ENCODE results near the gene CAMTA1.

CAMTA1 gene

DNA sequence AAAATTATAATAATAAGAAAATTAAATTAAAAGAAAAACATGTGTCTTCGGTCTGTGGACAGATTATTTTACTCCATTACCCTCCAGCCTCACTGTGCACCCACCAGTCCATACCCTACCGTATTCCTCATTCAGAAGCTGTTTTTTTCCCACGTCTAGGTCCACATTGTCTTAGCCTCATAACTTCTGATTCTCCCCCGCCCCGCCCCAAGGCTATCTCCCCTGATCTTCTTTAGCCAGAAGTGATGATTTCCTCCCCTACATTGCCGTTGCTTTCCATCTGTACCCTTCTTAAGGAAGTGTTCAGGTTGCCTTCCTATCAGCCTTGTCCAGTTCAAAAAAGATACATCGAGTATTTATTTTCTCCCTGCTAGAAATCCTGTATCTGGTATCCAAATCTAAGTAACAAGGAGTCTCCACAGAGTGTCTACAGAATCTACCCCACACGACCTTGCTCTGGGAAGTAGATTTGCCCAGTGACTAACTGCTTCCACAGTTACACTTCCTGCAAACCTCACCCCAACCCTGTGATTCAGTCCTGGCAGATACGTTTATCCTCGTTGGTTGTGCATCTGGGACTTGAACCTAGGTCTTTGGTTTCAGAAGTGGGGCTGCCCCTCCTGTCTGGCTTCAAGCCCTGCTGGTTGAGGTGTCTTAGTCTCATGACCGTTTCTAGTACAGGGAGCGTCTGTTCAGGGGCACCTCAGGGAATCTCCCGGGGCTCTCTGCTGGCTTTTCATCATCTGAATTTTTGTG lies 470.2 kb downstream of the CAMTA1 start:
- H3K36me3 ChIP-seq: no peaks in the 10 kb centered on the region
- no peak overlapping the region for H3K4me3 ChIP-seq
- H3K4me1 ChIP-seq: no peaks in the 10 kb centered on the region
- H3K27ac ChIP-seq: no peak overlapping the region
- no peak overlapping the region for H3K9ac ChIP-seq
- H3K4me2 ChIP-seq: no peak overlapping the region; a peak in 1 of 22 replicates
- no peaks in the 10 kb centered on the region for H3K9me3 ChIP-seq (replicated peaks in 1 of 11)
- no peaks in the 10 kb centered on the region for H4K20me1 ChIP-seq
- H3K27me3 ChIP-seq: no peaks in the 10 kb centered on the region
- no peak for TF ChIP-seq Cebpa-rat (IDR thresholded peaks at IDR 0.05)

DNA sequence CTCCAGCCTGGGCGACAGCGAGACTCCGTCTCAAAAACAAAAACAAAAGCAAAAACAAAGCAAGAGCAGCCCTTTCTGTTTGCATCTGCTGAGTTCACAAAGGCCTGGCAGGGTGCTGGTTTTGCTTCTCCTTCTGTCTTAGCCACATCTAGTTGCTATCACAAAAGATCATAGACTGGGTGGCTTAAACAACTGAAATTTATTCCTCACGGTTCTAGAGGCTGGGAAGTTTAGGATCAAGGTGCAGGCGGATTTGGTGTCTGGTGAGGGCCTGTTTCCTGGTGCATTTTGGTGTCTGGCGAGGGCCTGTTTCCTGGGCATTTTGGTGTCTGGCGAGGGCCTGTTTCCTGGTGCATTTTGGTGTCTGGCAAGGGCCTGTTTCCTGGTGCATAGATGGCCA lies 471.3 kb downstream of the CAMTA1 start:
- TF ChIP-seq Cebpa-rat (IDR thresholded peaks at IDR 0.05): no peak
- Histone ChIP-seq H3K36me3 (no peaks in the 10 kb centered on the region), H3K4me1 (no peaks in the 10 kb centered on the region), H3K27ac (no peak overlapping the region), H4K20me1 (no peaks in the 10 kb centered on the region), H3K4me2 (no peak overlapping the region), H3K27me3 (no peaks in the 10 kb centered on the region), H3K4me3 (no peak overlapping the region), H3K9ac (no peak overlapping the region), H3K9me3 (replicated peaks in 1 of 11) (no peaks in the 10 kb centered on the region)

DNA sequence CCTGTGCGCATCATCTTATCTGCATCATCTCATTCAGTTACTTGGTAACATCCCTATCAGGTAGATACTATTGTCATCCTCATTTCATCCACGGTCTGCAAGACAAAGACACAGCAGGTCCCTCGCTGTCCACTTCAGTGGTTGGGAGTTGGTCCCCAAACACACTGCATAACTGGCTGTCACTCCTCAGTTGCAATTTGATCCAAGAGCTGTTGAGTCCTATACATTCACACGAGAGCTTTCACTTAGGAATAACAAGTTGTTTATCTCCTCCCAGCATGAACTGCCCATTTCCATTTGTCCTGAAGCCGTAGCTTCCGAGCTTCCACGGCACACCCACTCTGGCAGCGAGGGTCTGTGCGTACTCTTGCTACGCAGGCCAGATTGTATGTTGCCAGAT lies 472.0 kb downstream of the CAMTA1 start:
- Histone ChIP-seq H3K27ac (no peak overlapping the region), H3K4me1 (no peaks in the 10 kb centered on the region; a peak in 1 of 20 replicates), H3K4me3 (no peak overlapping the region), H3K36me3 (no peaks in the 10 kb centered on the region), H3K27me3 (no peaks in the 10 kb centered on the region), H4K20me1 (no peaks in the 10 kb centered on the region), H3K9ac (no peak overlapping the region), H3K9me3 (replicated peaks in 1 of 11) (no peaks in the 10 kb centered on the region), H3K4me2 (no peak overlapping the region)
- TF ChIP-seq Cebpa-rat (IDR thresholded peaks at IDR 0.05): no peak

DNA sequence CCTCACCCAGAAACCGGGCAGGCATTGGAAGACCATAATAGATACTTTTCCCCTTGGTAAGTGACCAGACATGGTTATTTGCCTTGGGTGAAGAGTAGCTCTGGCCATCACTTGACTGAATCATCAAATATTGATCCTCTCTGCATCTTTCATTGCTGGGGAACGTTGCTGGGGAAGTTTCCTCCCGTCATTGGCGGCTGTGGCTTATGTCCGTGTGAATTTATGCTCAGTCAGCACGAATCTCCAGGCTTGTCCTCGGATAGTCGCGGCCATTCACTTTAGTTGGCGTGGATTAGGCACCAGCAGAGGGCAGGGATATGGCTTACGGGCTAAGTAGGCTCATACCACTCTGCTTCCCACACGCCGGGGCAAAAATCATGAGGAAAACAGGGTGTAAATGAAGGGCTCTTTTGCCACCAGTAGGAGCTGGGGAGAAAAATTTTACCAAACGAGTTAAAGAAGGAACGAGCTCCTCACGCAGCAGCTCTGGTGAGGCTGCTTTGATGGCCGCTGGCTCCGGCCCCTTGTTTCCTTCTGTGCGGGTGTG lies 473.4 kb downstream of the CAMTA1 start:
- no peak overlapping the region for H3K9ac ChIP-seq
- H3K4me2 ChIP-seq: no peak overlapping the region
- H3K36me3 ChIP-seq: no peaks in the 10 kb centered on the region

DNA sequence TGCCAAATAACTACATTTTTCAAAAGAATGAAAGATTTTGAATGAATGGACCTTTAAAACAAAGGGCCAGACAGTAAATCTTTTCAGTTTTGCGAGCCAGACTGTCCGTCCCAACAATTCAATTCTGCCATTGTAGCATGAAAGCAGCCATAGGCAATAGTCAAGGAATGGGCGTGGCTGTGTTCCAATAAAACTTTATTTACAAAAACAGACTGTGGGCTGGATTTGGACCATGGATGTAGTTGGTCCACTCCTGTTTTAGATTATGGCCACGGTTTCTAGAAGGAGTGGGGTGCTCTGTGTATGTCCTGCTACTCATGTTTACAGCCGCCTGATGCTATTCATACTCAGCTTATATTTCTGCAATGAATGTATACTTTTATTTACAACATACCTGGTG lies 474.7 kb downstream of the CAMTA1 start:
- Histone ChIP-seq H3K4me2 (no peak overlapping the region), H3K9ac (no peak overlapping the region), H3K9me3 (replicated peaks in 1 of 11) (no peaks in the 10 kb centered on the region), H3K27ac (no peak overlapping the region), H3K36me3 (no peaks in the 10 kb centered on the region), H3K27me3 (no peaks in the 10 kb centered on the region), H3K4me3 (no peak overlapping the region), H4K20me1 (no peaks in the 10 kb centered on the region), H3K4me1 (peaks cover 0 to 7% (median 0%) of the 10 kb centered on the region in 10 experiments; a peak in 4 of 20 replicates)
- no peak for TF ChIP-seq Cebpa-rat (IDR thresholded peaks at IDR 0.05)

More for the DNA sequence above, 473.4 kb downstream of the CAMTA1 start:
- Histone ChIP-seq H3K27me3 (no peaks in the 10 kb centered on the region), H3K9me3 (replicated peaks in 1 of 11) (no peaks in the 10 kb centered on the region), H3K4me3 (no peak overlapping the region), H3K27ac (no peak overlapping the region), H4K20me1 (no peaks in the 10 kb centered on the region), H3K4me1 (peaks cover 0 to 7% (median 0%) of the 10 kb centered on the region in 10 experiments; a peak in 4 of 20 replicates)
- no peak for TF ChIP-seq Cebpa-rat (IDR thresholded peaks at IDR 0.05)

DNA sequence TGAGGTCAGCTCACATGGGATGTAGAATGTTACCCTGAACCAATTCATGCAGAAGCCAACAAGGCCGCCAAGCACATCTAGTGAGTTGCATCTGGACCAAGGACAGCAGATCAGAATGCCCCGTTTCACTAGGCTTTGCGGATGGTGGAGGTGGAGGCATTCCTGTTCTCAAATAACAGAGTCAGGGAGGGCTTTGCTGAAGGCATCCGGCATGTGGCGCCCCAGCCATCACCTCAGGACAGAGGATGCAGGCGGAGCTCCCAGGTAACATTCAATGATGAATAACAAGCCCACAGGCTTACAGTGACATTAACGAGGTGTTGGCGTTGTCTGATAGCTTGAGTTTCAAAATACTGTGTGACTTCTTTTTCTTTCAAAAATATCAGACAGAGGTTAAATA lies 476.2 kb downstream of the CAMTA1 start:
- no peaks in the 10 kb centered on the region for H3K9me3 ChIP-seq (replicated peaks in 1 of 11)
- no peak overlapping the region for H3K9ac ChIP-seq
- no peak overlapping the region for H3K4me2 ChIP-seq
- peaks cover 0 to 7% (median 0%) of the 10 kb centered on the region in 10 experiments; a peak in 5 of 20 replicates for H3K4me1 ChIP-seq
- no peaks in the 10 kb centered on the region for H3K27me3 ChIP-seq
- H3K27ac ChIP-seq: no peak overlapping the region
- H3K36me3 ChIP-seq: no peaks in the 10 kb centered on the region
- no peak overlapping the region for H3K4me3 ChIP-seq
- no peaks in the 10 kb centered on the region for H4K20me1 ChIP-seq
- TF ChIP-seq Cebpa-rat (IDR thresholded peaks at IDR 0.05): no peak

DNA sequence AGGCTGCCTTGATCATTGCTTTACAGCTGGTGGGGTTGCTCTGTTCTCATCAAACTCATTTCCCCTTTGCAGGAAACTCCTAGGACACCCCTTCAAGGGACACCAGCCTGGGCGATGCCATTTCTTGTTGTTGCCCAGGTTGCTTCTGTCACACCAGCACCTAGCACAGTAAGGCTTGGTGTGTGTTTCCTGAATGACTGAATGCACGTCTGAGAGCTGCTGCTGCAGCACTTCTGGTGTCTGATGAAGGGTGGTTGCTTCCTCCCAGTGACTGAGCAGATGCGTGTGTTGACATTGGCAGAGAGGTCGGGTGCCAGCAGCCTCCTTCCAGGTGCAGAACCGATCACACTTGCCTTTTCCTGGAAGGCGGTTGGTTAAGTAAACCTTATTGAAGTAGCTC lies 477.4 kb downstream of the CAMTA1 start:
- H3K36me3 ChIP-seq: no peaks in the 10 kb centered on the region
- no peaks in the 10 kb centered on the region for H4K20me1 ChIP-seq
- TF ChIP-seq Cebpa-rat (IDR thresholded peaks at IDR 0.05): no peak
- no peak overlapping the region for H3K27ac ChIP-seq
- no peak overlapping the region for H3K4me3 ChIP-seq
- 0 out of 22 replicates have a peak overlapping the region, but pooled peaks of 1 of the 11 experiments have one; percentile 1 for H3K4me2 ChIP-seq
- peaks cover 0 to 11% (median 2%) of the 10 kb centered on the region in 10 experiments; a peak in 8 of 20 replicates for H3K4me1 ChIP-seq
- no peak overlapping the region for H3K9ac ChIP-seq
- no peaks in the 10 kb centered on the region for H3K9me3 ChIP-seq (replicated peaks in 1 of 11)
- no peaks in the 10 kb centered on the region for H3K27me3 ChIP-seq

DNA sequence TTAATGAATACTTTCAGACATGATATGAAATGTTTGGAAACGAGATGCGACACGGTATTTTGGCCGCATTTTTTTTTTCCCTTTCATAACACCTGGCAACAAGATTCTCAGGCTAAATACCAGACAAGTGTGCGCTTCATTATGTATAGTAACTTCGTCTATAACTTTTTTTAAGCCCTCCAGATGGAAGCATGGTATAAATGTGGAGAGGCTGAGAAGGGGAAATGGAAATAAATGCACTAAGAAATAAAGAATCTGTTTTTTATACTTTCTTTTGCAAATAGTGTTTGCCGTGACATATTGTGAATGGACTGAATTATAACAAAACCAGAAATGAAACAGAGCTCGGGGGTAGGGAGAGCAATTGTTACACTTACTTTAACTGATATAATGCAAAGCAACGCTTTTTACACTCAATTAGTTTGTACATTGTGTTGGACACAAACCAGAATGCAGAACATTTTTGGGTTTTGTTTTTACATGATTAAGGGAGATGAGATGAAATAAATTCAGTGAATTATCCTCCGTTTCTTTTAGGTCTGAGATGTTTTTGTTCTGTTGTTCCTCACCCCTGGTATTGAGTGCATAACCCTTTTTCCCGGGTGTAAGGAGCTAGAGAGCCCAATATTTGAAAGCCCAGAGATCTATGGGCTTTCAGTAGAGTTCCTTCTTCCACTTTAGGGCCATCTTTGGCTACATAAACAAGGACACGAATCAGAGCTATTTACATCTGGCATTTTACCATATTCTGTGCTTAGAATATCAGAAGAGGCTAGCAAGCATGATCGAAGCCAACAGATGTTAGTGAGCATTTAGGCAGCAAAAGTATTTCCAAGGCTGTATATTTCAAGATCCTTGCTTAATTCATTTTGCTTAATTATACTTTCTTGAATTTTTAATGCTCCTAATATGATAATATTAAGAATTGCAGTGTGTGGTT lies 478.0 kb downstream of the CAMTA1 start:
- Histone ChIP-seq H3K9ac (no peak overlapping the region), H3K4me1 (peaks cover 0 to 17% (median 2%) of the 10 kb centered on the region in 10 experiments; a peak in 8 of 20 replicates), H3K36me3 (no peaks in the 10 kb centered on the region), H3K9me3 (replicated peaks in 1 of 11) (peaks cover 0 to 7% (median 2%) of the 10 kb centered on the region in 11 experiments; a peak in 4 of 22 replicates), H3K27me3 (no peaks in the 10 kb centered on the region), H4K20me1 (no peaks in the 10 kb centered on the region), H3K27ac (no peak overlapping the region), H3K4me2 (0 out of 22 replicates have a peak overlapping the region, but pooled peaks of 1 of the 11 experiments have one; percentile 1), H3K4me3 (no peak overlapping the region)
- TF ChIP-seq Cebpa-rat (IDR thresholded peaks at IDR 0.05): no peak

DNA sequence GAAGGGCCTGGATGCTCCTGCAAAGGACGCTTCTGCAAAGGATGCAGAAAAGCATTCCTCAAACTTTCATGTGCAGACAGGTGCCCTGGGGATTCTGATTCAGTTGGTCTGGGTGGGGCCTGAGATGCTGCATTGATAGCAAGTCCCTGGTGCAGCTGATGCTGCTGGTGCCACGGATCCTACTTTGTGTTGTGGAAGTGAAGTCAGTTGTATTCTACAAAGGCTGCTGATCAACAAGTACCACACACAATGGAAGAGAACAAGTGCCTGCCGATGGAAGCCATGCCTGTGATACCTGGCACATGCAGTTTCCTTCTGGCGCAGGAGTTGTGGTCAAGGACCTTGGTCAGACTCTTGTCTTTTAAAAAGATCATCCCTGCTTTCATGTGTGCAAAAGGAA lies 478.8 kb downstream of the CAMTA1 start:
- H3K27ac ChIP-seq: no peak overlapping the region

More for the DNA sequence above, 478.8 kb downstream of the CAMTA1 start:
- H3K36me3 ChIP-seq: no peaks in the 10 kb centered on the region
- H3K4me1 ChIP-seq: peaks cover 0 to 17% (median 2%) of the 10 kb centered on the region in 10 experiments; a peak in 8 of 20 replicates
- H3K9me3 ChIP-seq (replicated peaks in 1 of 11): peaks cover 4 to 15% (median 10%) of the 10 kb centered on the region in 11 experiments; a peak in 21 of 22 replicates
- no peaks in the 10 kb centered on the region for H3K27me3 ChIP-seq
- no peak overlapping the region for H3K4me3 ChIP-seq
- TF ChIP-seq Cebpa-rat (IDR thresholded peaks at IDR 0.05): no peak
- H3K9ac ChIP-seq: no peak overlapping the region
- no peak overlapping the region for H3K4me2 ChIP-seq
- H4K20me1 ChIP-seq: no peaks in the 10 kb centered on the region

Data from BLaER1 treated with 17β-estradiol and CSF1 and Interleukin-3, amounts not matched to agents 10 nM and 100 nM (cell line).